Mesothelial cell of epicardium (in vitro differentiated cells): ENCODE results near the gene TEX9. TPM values are rescaled to one million over a fixed set of nuclear protein-coding genes. Genes with fewer than 3 reads are reported as not detected.
"Not testable (repeated sequence)": the region's sequence is repeated elsewhere in the genome, so short reads cannot be mapped to it uniquely, and the experiment has no call there.

Experiments used
- DNase-seq, 2 experiments: peaks; one replicate each; pipeline ENCODE4 v3.0.0; 2021; ENCODE audit warnings: low spot score in 2 of 2; ENCODE audit not compliant: unreplicated experiment in 2 of 2
- H3K27ac Mint-ChIP-seq: 2 replicates; pipeline ENCODE4 v1.8.0; 2021; ENCODE audit warnings: mixed read lengths
- H3K27me3 Mint-ChIP-seq: 2 replicates; pipeline ENCODE4 v1.8.0; 2021; ENCODE audit warnings: low read depth, mixed read lengths
- H3K36me3 Mint-ChIP-seq: 2 replicates; pipeline ENCODE4 v1.8.0; 2021; ENCODE audit warnings: mixed read lengths
- H3K4me1 Mint-ChIP-seq: 2 replicates; pipeline ENCODE4 v1.8.0; 2021; ENCODE audit warnings: mixed read lengths
- H3K4me3 Mint-ChIP-seq: 2 replicates; pipeline ENCODE4 v1.8.0; 2021; ENCODE audit warnings: mild to moderate bottlenecking, moderate library complexity, mixed read lengths
- H3K9me3 Mint-ChIP-seq: 2 replicates; pipeline ENCODE4 v1.8.0; 2021; ENCODE audit warnings: mixed read lengths
- total RNA-seq: library from RNA; stranded (reverse); gene quantifications from 3 replicates; pipeline ENCODE4 v1.2.1, GENCODE V29; 2021
- TF ChIP-seq, protein P1 (sequence below): fragments of 200-600 bp; sonication (generic); IDR thresholded peaks from one replicate; pipeline ENCODE4 v1.5.0; 2021; ENCODE audit warnings: antibody characterized with exemption; ENCODE audit not compliant: unreplicated experiment

Gene TEX9
- total RNA-seq, 1 donor from 2014 or later: 23.4 TPM

DNA sequence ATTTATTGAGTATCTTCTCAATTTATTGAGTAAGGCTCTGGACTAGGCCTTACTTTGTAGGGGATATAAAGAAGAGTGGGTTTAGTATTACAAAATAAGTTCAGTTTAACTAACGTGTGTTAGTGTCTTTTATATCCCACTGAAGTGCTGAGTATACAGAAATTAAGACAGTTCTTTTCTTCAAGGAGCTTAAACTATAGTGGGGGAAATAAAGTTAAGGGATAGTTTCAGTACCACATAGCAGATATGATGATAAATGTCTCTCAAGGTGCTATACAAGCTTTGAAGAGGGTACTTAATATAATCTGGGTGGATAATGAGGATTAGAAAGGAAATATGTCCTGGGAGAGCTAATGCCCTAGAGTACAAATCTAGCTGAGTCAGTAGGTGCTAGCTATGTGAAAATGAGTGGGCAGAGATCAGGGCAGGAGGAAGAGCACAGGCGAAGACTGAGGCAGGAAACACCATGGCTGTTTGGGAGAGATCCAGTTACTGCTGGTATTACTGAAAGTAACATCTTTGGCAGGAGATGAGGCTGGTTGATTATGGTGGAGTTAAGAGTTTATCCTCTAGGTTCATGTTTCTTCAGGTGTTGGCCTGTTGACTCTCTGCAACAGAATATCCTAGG is 46.0 kb downstream of the TEX9 start:
- H3K36me3 Mint-ChIP-seq: peaks cover 24% of the 10 kb centered on the region
- TF ChIP-seq, protein P1, sequence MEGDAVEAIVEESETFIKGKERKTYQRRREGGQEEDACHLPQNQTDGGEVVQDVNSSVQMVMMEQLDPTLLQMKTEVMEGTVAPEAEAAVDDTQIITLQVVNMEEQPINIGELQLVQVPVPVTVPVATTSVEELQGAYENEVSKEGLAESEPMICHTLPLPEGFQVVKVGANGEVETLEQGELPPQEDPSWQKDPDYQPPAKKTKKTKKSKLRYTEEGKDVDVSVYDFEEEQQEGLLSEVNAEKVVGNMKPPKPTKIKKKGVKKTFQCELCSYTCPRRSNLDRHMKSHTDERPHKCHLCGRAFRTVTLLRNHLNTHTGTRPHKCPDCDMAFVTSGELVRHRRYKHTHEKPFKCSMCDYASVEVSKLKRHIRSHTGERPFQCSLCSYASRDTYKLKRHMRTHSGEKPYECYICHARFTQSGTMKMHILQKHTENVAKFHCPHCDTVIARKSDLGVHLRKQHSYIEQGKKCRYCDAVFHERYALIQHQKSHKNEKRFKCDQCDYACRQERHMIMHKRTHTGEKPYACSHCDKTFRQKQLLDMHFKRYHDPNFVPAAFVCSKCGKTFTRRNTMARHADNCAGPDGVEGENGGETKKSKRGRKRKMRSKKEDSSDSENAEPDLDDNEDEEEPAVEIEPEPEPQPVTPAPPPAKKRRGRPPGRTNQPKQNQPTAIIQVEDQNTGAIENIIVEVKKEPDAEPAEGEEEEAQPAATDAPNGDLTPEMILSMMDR: no peak
- DNase-seq: no peak
- H3K4me1 Mint-ChIP-seq: no peaks in the 10 kb centered on the region
- H3K27ac Mint-ChIP-seq: no peak overlapping the region
- no peak overlapping the region for H3K4me3 Mint-ChIP-seq
- H3K27me3 Mint-ChIP-seq: no peaks in the 10 kb centered on the region
- peaks cover 7% of the 10 kb centered on the region for H3K9me3 Mint-ChIP-seq

DNA sequence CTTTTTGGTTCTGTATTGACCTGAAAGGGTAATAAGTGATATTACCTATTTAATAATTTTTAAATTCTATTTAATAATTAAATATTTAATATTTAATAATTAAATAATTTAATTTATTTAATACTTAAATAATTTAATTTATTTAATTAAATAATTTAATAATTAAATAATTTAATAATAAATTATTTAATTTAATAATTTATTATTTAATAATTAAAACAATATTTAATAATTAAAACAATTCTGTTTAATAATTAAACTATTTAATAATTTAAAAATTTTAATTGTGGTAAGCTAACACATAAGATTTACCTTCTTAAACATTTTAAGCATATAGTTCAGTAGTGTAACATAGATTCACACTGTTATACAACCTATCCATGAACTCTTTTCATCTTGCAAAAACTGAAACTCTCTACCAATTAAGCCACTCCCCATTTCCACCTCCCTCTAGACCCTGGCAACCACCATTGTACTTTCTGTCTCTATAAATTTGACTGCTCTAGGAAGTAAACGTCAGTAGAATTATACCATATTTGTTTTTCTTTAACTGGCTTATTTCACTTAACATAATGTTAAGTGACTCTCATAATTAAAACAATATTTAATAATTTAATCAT is 48.0 kb downstream of the TEX9 start:
- H3K4me3 Mint-ChIP-seq, H3K4me1 Mint-ChIP-seq, H3K27me3 Mint-ChIP-seq, H3K27ac Mint-ChIP-seq, DNase-seq: not testable (repeated sequence)
- peaks cover 41% of the 10 kb centered on the region for H3K36me3 Mint-ChIP-seq
- peaks cover 23% of the 10 kb centered on the region for H3K9me3 Mint-ChIP-seq

DNA sequence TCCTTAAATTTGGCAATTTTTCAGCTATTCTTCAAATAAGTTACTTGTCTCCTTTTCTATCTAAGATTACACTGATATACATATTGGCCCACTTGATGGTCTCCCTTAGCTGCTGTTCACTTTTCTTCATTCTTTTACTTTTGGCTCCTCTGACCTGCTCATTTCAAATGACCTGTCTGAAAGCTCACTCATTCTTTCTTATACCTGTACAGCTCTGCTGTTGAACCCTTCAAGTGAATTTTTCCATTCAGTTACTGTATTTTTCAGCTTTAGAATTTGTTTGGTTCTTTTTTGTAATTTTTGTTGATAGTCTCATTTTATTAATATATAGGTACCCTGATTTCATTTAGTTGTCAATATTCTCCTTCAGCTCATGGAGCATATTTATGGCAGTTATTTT is 60.0 kb downstream of the TEX9 start:
- TF ChIP-seq, protein P1: no peak
- Mint-ChIP-seq H3K27ac (no peak overlapping the region), H3K4me3 (no peak overlapping the region), H3K27me3 (no peaks in the 10 kb centered on the region), H3K9me3 (peaks cover 16% of the 10 kb centered on the region), H3K36me3 (peaks cover 36% of the 10 kb centered on the region), H3K4me1 (no peaks in the 10 kb centered on the region)
- no peak for DNase-seq

DNA sequence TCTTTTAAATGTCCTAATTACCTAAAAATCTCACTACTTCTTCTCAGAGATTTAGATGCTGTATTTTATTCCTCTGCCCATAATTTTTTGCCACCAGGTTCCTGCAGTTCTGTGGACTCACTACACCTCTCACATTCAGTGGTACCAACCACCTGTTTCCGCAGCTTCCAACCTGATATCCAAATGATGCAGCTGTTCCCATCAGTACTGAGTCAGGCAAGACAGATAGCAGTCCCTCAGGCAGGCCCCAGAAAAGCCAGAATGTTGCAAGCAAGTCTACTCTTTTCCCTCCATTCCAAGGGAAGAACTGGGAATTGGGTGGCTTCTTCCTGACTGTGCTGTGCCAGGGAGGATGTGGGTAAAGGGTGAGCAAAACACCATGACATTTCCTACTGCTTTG is 60.8 kb downstream of the TEX9 start:
- H3K27me3 Mint-ChIP-seq: no peaks in the 10 kb centered on the region
- peaks cover 36% of the 10 kb centered on the region for H3K36me3 Mint-ChIP-seq
- no peak overlapping the region for H3K27ac Mint-ChIP-seq
- peaks cover 16% of the 10 kb centered on the region for H3K9me3 Mint-ChIP-seq
- TF ChIP-seq, protein P1: no peak
- no peak for DNase-seq
- no peaks in the 10 kb centered on the region for H3K4me1 Mint-ChIP-seq
- no peak overlapping the region for H3K4me3 Mint-ChIP-seq

DNA sequence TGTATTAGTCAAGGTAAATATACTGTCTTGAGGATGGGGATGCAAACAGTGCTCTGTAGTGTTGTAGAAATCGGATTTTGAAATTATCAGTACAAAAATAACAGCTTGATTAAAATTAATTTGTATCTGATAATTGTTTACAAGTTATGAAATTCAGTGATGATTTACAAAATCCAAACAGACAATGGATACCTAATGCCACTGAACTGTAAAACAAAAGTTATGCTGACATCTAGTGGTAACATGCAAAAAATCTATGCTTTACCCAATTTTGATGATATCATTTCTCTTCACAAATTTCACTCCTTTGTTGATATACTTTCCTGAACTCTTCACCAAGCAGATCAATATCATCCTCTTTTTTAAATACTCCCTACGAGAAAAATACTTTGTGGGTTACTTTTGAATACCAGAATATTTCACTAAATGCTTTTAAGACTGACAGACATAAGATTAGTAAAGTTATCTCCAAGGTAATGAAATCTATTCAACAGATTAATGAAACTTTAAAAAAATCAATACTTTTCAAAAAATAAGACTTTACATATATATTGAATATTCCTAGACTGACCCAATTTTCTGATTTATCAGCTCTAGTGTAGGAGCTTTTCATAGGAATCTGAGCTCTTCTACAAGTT is 63.7 kb downstream of the TEX9 start:
- peaks cover 24% of the 10 kb centered on the region for H3K36me3 Mint-ChIP-seq
- DNase-seq: no peak
- no peaks in the 10 kb centered on the region for H3K27me3 Mint-ChIP-seq
- no peak overlapping the region for H3K4me3 Mint-ChIP-seq
- TF ChIP-seq, protein P1: peak; percentile 39
- no peak overlapping the region for H3K27ac Mint-ChIP-seq
- H3K4me1 Mint-ChIP-seq: no peaks in the 10 kb centered on the region
- peaks cover 14% of the 10 kb centered on the region for H3K9me3 Mint-ChIP-seq

DNA sequence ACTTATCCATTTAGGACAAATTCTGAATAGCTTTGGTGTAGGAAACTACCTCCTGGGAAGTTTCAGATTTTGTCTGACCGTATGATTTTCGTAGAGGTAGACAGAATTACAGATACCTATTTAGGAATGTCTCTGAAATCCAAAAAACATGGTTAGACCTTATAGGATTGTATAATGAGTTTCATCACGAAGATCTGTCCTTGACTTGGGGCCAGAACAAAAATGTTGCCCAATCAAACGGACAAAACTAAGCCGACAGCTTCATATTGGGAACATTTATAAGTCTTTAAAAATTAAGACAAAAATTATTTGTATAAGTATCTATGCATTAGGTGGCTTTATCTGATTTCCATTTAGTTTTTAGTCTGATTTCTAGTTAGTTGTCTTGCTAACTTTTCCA is 67.1 kb downstream of the TEX9 start:
- no peak overlapping the region for H3K4me3 Mint-ChIP-seq
- no peaks in the 10 kb centered on the region for H3K4me1 Mint-ChIP-seq
- H3K36me3 Mint-ChIP-seq: peaks cover 23% of the 10 kb centered on the region
- no peaks in the 10 kb centered on the region for H3K27me3 Mint-ChIP-seq
- TF ChIP-seq, protein P1: no peak
- peaks cover 18% of the 10 kb centered on the region for H3K9me3 Mint-ChIP-seq
- no peak for DNase-seq
- H3K27ac Mint-ChIP-seq: no peak overlapping the region
